ENCODE results near the gene MRI1. TPM values are rescaled to one million over a fixed set of nuclear protein-coding genes. Genes with fewer than 3 reads are reported as not detected.
A peak's percentile ranks its signal among the peaks of the same experiment; 100 is the strongest.
"Not testable (repeated sequence)": the region's sequence is repeated elsewhere in the genome, so short reads cannot be mapped to it uniquely, and the experiment has no call there.

The MRI1 gene
- total RNA-seq, 1 donor from 2014 or later: 32.2 TPM

- ATAC-seq; DNase-seq (ENCODE audit: low spot score): not testable (repeated sequence)
Measured at GRCh38 chr19:13793317-13793716, 29.0 kb downstream of the MRI1 start.

GRCh38 chr19:13794398-13794756, 30.1 kb downstream of the MRI1 start:
- peak; percentile 4 for ATAC-seq

GRCh38 chr19:13794757-13795589, 30.7 kb downstream of the MRI1 start, which contains the start of gene ZSWIM4:
Gene ZSWIM4 (plus strand): TSS chr19:13795443. CDS start chr19:13795649, 206 bp downstream.
- ATAC-seq (peak; percentile 97), DNase-seq (ENCODE audit: low spot score) (peak; percentile 99)

More at GRCh38 chr19:13794398-13794756, 30.1 kb downstream of the MRI1 start:
- DNase-seq (ENCODE audit: low spot score): peak; percentile 68

GRCh38 chr19:13795595-13796300, 31.4 kb downstream of the MRI1 start:
- ATAC-seq: peak; percentile 7
- DNase-seq (ENCODE audit: low spot score): no peak

- ATAC-seq: no peak
- DNase-seq (ENCODE audit: low spot score): no peak
Measured at GRCh38 chr19:13796301-13797057, 32.2 kb downstream of the MRI1 start.

GRCh38 chr19:13797058-13797440, 32.7 kb downstream of the MRI1 start:
- ATAC-seq: no peak
- no peak for DNase-seq (ENCODE audit: low spot score)

GRCh38 chr19:13797870-13798269, 33.5 kb downstream of the MRI1 start:
- DNase-seq (ENCODE audit: low spot score) (no peak), ATAC-seq (no peak)

GRCh38 chr19:13799669-13800068, 35.3 kb downstream of the MRI1 start:
- DNase-seq (ENCODE audit: low spot score): no peak
- ATAC-seq: no peak

- ATAC-seq (peak; percentile 19), DNase-seq (ENCODE audit: low spot score) (no peak)
Measured at GRCh38 chr19:13803038-13803437, 38.7 kb downstream of the MRI1 start.

- no peak for DNase-seq (ENCODE audit: low spot score)
- ATAC-seq: no peak
Measured at GRCh38 chr19:13804830-13805683, 40.7 kb downstream of the MRI1 start.

- no peak for DNase-seq (ENCODE audit: low spot score)
- ATAC-seq: no peak
Measured at GRCh38 chr19:13806728-13807127, 42.4 kb downstream of the MRI1 start.

GRCh38 chr19:13807421-13808021, 43.2 kb downstream of the MRI1 start:
- ATAC-seq: no peak
- no peak for DNase-seq (ENCODE audit: low spot score)

- DNase-seq (ENCODE audit: low spot score): no peak
- ATAC-seq: no peak
Measured at GRCh38 chr19:13808856-13809255, 44.5 kb downstream of the MRI1 start.

- ATAC-seq (no peak), DNase-seq (ENCODE audit: low spot score) (no peak)
Measured at GRCh38 chr19:13812544-13812943, 48.2 kb downstream of the MRI1 start.

- DNase-seq (ENCODE audit: low spot score): no peak
- ATAC-seq: no peak
Measured at GRCh38 chr19:13813147-13813546, 48.8 kb downstream of the MRI1 start.

GRCh38 chr19:13814550-13814949, 50.2 kb downstream of the MRI1 start:
- DNase-seq (ENCODE audit: low spot score) (no peak), ATAC-seq (no peak)

- DNase-seq (ENCODE audit: low spot score): no peak
Measured at GRCh38 chr19:13817018-13817614, 52.8 kb downstream of the MRI1 start.

GRCh38 chr19:13817615-13818371, 53.5 kb downstream of the MRI1 start:
- no peak for DNase-seq (ENCODE audit: low spot score)
- ATAC-seq: peak; percentile 89

More at GRCh38 chr19:13817018-13817614, 52.8 kb downstream of the MRI1 start:
- ATAC-seq: peak; percentile 14

- ATAC-seq (no peak), DNase-seq (ENCODE audit: low spot score) (no peak)
Measured at GRCh38 chr19:13819238-13819637, 54.9 kb downstream of the MRI1 start.

Data from left lobe of liver (tissue), 2 donors.